Measurements from ENCODE around the gene CEP152.

DNA sequence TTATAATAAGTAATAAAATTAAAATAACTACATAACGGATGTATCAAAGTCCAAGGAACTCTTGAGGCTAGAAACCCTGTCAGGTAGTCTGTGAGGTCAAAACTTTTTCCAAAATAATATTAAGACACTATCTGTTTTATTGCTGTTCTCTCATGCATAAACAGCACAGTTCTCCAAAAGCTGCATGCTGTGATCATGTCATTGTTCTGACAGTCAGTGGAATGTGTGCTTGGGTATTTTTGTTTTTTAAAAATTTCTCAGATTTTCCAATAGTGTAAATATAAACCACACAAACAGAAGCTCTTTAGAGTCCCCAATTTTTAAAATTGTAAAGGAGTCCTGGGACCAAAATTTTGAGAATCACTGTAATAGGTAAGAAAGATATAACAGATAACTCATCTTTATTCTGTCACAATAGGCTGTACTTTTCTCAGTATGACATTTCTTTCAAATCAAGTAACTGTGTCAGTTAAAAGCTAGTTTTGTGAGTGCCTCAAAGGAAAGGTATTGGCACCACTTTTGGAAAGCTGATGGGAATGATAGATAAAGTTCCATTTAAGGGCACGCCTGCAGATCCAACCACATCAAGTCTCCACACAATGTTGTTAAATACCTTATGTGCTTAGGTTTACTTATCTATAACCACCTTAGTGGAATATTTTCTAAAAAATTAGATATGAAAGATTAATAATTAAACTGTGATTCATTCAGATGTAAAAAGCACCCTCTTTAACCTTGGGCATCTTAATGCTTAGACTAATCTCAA, 49.3 kb downstream of the CEP152 start:
- TF ChIP-seq SRSF3 (IDR thresholded peaks at IDR 0.05; ENCODE audit: insufficient read depth, low read length) (no peak), ZNF146 (CRISPR knock-in tag; IDR thresholded peaks at IDR 0.05; ENCODE audit: unreplicated experiment) (no peak), ZNF12 (CRISPR knock-in tag; IDR thresholded peaks at IDR 0.05) (no peak), POLR2A (conservative IDR thresholded peaks at IDR 0.05) (no peak), NR2C2 (CRISPR knock-in tag; IDR thresholded peaks at IDR 0.05) (no peak), NR2C2 (tag; IDR thresholded peaks at IDR 0.05) (no peak), CEBPB (tag; IDR thresholded peaks at IDR 0.05) (no peak), EP300 (IDR thresholded peaks at IDR 0.05; ENCODE audit: low read length) (no peak), RAD21 (CRISPR knock-in tag; conservative IDR thresholded peaks at IDR 0.05 in 1 of 2, IDR thresholded peaks at IDR 0.05 in 1 of 2) (no peak), DPF2 (IDR thresholded peaks at IDR 0.05) (no peak), FOXA3 (CRISPR knock-in tag; conservative IDR thresholded peaks at IDR 0.05 in 1 of 2, IDR thresholded peaks at IDR 0.05 in 1 of 2) (no peak)
- TF ChIP-seq, protein P1, sequence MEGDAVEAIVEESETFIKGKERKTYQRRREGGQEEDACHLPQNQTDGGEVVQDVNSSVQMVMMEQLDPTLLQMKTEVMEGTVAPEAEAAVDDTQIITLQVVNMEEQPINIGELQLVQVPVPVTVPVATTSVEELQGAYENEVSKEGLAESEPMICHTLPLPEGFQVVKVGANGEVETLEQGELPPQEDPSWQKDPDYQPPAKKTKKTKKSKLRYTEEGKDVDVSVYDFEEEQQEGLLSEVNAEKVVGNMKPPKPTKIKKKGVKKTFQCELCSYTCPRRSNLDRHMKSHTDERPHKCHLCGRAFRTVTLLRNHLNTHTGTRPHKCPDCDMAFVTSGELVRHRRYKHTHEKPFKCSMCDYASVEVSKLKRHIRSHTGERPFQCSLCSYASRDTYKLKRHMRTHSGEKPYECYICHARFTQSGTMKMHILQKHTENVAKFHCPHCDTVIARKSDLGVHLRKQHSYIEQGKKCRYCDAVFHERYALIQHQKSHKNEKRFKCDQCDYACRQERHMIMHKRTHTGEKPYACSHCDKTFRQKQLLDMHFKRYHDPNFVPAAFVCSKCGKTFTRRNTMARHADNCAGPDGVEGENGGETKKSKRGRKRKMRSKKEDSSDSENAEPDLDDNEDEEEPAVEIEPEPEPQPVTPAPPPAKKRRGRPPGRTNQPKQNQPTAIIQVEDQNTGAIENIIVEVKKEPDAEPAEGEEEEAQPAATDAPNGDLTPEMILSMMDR (IDR thresholded peaks at IDR 0.05 in 2 of 3, conservative IDR thresholded peaks at IDR 0.05 in 1 of 3; ENCODE audit: insufficient read depth in 2 of 3, low read depth in 1 of 3, low read length in 3 of 3), result no peak
- TF ChIP-seq, protein P2, sequence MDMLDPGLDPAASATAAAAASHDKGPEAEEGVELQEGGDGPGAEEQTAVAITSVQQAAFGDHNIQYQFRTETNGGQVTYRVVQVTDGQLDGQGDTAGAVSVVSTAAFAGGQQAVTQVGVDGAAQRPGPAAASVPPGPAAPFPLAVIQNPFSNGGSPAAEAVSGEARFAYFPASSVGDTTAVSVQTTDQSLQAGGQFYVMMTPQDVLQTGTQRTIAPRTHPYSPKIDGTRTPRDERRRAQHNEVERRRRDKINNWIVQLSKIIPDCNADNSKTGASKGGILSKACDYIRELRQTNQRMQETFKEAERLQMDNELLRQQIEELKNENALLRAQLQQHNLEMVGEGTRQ (CRISPR knock-in tag; IDR thresholded peaks at IDR 0.05), result no peak
- TF ChIP-seq, protein P3, sequence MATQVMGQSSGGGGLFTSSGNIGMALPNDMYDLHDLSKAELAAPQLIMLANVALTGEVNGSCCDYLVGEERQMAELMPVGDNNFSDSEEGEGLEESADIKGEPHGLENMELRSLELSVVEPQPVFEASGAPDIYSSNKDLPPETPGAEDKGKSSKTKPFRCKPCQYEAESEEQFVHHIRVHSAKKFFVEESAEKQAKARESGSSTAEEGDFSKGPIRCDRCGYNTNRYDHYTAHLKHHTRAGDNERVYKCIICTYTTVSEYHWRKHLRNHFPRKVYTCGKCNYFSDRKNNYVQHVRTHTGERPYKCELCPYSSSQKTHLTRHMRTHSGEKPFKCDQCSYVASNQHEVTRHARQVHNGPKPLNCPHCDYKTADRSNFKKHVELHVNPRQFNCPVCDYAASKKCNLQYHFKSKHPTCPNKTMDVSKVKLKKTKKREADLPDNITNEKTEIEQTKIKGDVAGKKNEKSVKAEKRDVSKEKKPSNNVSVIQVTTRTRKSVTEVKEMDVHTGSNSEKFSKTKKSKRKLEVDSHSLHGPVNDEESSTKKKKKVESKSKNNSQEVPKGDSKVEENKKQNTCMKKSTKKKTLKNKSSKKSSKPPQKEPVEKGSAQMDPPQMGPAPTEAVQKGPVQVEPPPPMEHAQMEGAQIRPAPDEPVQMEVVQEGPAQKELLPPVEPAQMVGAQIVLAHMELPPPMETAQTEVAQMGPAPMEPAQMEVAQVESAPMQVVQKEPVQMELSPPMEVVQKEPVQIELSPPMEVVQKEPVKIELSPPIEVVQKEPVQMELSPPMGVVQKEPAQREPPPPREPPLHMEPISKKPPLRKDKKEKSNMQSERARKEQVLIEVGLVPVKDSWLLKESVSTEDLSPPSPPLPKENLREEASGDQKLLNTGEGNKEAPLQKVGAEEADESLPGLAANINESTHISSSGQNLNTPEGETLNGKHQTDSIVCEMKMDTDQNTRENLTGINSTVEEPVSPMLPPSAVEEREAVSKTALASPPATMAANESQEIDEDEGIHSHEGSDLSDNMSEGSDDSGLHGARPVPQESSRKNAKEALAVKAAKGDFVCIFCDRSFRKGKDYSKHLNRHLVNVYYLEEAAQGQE (IDR thresholded peaks at IDR 0.05; ENCODE audit: borderline replicate concordance), result no peak
- TF ChIP-seq, protein P3 (CRISPR knock-in tag; IDR thresholded peaks at IDR 0.05; ENCODE audit: low read depth), result no peak
